ENCODE measurements around the gene YJEFN3.

The YJEFN3 gene

DNA sequence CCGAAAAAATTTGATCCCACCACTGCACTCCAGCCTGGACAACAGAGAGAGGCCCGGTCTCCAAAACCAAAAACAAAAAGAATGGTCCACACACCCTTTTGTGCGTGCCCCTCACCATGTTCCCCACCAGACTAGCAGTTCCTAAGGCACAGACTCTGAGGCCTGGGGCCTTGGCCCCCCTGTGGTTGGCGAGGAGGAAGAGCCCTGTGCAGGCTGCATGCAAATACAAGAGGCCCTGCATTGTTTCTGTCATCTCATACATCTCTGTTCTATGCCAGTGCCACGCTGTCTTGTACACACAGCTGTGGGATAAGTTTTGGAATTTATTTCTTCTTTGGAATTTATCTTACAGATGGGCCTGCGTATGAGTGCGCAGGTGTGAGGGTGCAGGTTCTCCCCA, 4.7 kb upstream of the YJEFN3 start:
- no peak for FAIRE-seq

- FAIRE-seq, result no peak
These were observed 2.9 kb upstream of the YJEFN3 start for GRCh38 chr19:19525611-19526380.

- FAIRE-seq, result no peak
These were observed 1.9 kb upstream of the YJEFN3 start for GRCh38 chr19:19526581-19527370.

GRCh38 chr19:19527371-19527656, 1.4 kb upstream of the YJEFN3 start:
- FAIRE-seq, result no peak

DNA sequence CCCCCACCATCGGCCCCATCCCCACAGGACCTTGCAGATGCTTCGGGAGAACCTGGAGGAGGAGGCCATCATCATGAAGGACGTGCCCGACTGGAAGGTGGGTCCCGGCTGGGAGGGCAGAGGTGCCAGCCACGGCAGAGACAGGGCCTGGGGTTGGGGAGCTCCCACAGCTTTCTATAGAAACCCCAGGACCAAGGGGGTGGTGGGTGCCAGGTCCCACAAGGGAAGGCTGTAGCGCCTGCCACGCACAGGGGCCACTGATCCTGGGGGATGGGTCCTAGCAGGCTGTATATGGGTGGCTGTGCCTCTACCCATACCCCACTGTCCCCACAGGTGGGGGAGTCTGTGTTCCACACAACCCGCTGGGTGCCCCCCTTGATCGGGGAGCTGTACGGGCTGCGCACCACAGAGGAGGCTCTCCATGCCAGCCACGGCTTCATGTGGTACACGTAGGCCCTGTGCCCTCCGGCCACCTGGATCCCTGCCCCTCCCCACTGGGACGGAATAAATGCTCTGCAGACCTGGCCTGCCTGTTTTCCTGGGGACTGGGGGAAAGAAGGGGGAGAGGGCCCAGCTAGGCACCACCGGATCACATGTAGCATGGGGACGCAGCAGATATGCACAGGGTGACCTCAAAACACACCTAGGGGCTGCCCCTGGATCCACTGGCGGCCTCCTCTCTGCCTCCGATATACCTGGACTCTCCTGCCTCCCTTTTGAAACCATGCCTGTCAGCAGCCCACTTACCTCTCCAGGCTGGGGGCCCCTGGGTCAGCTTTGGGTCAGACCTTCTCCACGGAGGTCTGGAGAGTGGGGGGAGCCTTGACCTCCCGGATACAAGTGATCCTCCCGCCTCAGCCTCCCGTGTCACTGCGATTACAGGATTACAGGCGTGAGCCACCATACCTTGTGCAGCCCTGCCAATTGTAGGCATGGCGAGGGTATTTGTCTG, 761 bp upstream of the YJEFN3 start:
- no peak for FAIRE-seq

DNA sequence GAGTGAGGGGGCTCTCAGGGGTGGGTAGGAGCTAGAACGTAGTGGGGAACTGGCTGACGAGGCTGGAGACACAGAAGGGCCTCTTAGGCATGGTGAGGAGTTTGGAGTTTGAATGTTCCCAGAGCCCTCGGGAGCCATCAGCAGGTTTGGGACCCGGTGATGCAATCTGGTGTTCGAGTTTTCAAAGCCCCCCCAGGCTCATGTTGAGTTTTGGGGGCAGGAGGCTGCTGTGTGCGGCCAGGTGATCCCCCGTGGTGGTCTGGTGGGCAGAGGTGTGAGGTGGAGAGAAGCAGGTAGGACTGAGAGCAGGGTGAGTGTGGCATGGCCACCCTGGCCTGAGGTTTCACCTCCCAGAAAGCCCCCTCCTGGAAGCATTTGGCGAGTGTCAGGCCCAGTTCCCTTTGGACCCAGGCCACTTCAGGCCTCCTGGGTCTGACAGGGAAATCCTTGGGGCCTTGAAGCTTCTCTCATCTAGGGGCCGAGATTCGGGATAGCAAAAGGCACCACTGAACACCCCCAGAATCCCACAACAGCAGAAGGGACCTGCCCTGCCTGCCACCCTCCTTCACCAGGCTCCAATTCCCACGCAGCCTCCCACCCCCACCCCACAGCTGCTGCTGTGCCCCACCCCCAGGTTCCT, 1.2 kb downstream of the YJEFN3 start:
- FAIRE-seq, result no peak

DNA sequence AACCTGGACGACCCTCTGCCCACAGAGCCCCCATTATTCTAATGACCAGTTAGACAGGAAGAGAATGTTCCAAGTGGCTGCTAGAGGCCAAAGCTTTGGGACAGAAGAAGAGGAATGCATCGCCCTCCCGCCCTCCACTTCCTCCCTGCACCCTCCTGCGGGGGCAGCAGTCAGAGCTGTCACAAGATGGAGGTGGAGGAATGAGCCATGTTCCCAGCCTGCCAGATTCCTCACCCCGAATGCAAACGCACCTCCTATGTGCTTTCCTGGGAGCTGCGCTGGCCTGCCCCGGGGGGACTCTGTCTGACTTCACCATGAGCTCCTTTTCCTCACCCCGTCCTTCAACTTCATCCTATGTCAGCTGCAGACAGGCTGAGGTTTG, 1.7 kb downstream of the YJEFN3 start:
- no peak for FAIRE-seq

DNA sequence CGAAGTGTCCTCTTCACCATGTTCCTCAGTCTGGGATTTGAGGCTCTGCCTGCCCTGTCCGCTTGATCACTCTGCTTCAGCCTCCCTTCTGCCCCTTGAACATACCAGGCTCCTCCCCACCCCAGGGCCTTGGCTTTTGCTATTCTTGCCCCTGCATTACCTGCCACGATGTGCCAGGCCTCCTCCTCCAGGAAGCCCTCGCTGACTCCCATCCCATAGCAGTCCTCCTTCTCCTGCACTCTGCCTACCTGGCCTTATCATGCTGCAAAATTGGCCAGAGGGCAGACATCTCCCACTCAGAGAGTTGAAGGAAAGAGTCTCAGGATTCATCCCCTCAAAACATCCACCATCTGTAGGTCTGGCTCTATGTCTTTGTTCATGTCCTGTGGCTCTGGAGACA, 2.2 kb downstream of the YJEFN3 start:
- FAIRE-seq, result no peak

GRCh38 chr19:19531951-19532805, 3.5 kb downstream of the YJEFN3 start:
- FAIRE-seq, result no peak

GRCh38 chr19:19532806-19533701, 4.3 kb downstream of the YJEFN3 start:
- no peak for FAIRE-seq

DNA sequence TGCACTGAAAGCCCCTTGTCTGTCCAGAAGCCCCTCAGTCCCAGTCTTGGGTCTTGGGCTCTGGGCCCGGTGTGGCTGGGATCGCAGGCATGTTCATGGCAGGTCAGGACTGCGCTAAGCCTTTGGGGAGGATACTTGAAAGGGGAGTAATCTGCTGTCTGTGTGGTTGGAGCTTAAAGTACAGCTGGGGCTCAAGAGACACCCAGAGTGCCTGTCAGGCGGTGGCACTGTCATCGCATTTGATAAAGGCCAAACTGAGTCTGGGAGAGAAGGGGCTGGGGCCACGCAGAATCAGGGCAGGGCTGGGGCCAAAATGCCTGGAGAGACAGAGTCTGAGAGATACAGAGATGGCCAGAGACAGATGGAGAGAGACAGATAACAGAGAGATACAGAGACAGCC, 5.1 kb downstream of the YJEFN3 start:
- no peak for FAIRE-seq

DNA sequence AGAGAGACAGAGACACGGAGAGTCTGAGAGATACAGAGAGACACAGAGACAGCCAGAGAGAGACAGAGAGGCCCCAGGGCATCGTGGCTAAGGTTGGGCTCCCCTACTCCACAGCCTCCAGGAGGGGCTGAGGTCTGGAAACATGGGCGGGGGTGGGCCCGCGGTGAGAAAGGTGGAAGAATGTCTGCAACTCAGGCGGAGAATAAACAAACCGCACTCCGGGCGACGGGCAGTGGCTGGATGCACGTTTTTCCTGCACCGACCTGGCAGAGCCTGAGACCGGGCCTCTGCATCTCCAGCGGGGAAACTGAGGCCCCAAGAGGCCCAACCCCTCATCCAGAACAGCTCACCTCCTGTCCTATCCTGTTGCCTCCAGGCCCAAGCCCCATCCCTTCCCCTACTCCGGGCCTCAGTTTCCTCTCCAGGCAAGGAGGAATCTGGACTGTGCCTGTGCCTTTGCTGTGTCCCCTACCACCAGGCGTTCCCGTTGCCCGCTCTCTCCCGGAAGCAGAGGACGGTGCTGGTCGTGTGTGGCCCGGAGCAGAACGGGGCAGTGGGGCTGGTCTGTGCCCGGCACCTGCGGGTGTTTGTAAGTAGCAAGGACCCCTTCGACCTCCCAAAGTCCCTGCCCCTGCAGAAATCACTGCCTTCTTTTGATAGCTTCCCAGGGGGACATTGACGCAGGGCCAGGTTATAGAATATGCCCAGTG, 6.0 kb downstream of the YJEFN3 start:
- FAIRE-seq, result no peak

DNA sequence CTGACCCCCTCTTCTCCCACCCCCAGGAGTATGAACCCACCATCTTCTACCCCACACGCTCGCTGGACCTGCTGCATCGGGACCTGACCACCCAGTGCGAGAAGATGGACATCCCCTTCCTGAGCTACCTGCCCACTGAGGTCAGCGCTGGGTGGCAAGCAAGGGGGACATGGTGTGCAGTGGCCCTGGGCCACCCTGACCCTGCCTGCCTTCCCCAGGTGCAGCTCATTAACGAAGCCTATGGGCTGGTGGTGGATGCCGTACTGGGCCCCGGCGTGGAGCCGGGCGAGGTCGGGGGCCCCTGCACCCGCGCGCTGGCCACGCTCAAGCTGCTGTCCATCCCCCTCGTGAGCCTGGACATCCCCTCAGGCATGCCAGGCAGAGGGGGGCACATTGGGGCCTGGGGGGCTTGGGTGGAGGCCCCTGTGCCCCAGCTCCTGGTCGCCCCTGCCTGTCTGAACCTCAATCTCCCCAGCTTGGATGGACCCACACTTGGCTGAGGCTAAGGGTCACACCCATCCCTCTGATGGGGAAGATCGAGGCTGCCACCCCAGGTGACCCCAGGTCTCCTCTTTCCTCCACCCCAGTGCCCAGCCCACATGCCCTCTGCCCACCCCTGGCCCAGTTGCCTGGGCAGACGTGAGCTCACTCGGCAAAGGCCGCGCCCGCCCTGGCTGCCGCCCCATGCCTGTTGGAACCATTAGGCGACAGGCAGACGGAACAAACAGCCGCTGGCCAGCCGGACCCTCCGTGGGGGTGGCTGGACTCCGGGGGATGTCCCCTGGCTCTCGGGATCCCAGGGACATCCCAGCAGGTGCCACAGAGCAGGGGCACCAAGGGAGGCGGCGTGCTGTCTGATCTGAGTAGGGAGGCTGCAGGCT, 6.8 kb downstream of the YJEFN3 start:
- no peak for FAIRE-seq

DNA sequence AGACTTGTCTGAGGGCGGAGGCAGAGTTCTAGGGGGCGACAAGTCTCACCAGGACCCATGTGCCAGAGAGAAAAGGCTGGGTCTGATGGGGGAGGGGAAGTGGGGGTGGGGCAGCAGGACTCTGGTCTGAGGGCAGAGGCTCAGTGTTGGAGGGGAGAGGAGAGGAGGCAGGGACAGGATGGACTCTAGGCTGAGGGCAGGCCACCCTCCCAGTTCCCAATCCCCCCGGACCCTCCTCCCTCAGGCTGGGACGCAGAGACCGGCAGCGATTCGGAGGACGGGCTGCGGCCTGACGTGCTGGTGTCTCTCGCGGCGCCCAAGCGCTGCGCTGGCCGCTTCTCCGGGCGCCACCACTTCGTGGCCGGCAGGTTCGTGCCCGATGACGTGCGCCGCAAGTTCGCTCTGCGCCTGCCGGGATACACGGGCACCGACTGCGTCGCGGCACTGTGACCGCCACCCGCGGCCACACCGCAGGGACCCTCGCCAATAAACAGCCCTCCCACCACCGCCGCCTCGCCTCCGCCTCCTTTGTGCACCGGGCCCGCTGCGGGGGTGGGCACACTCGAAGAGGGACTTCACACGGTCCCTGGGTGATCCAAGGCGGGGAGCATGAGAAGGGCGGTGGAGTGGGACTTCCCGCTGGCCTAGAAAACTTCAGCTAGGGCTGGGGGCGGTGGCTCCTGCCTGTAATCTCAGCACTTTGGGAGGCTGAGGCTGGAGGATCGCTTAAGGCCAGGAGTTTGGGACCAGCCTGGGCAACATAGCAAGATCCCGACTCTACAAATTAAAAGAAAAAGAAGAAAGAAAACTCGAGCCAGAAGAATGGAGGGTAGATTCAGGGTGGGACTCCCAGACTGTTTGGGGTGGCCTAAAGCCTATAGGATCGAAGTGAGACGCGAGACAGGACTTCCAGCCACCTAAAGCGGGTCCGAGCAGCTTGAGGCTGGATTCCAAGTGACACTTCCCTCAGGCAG, 8.7 kb downstream of the YJEFN3 start:
- FAIRE-seq, result no peak

GRCh38 chr19:19538061-19538784, 9.5 kb downstream of the YJEFN3 start, which contains the start of gene CILP2:
Gene CILP2 (plus strand): TSS chr19:19538265. CDS start chr19:19538350, 85 bp downstream.
- FAIRE-seq, result no peak

- FAIRE-seq, result no peak
These were observed 10.1 kb downstream of the YJEFN3 start for GRCh38 chr19:19538785-19539166.

DNA sequence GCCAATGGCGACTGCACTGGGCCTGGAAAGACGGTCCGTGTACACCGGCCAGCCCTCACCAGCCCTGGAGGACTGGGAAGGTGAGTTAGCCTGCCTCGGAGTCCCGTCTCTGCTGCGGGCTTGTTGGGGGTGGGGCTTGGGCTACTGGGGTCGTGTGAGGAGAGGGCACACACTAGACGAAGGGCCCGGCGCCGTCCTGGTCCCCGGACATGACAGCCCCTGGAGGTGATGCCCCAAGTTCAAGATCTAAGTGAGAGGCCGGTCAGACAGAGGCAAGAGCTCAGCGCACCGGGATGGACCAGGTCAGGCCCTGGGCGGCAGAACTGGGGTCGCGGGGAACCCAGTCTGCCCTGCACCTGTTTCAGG, 11.0 kb downstream of the YJEFN3 start:
- no peak for FAIRE-seq

All from islet of Langerhans (tissue), 1 donor.